ENCODE results near the gene UBE2O.

Gene UBE2O

DNA sequence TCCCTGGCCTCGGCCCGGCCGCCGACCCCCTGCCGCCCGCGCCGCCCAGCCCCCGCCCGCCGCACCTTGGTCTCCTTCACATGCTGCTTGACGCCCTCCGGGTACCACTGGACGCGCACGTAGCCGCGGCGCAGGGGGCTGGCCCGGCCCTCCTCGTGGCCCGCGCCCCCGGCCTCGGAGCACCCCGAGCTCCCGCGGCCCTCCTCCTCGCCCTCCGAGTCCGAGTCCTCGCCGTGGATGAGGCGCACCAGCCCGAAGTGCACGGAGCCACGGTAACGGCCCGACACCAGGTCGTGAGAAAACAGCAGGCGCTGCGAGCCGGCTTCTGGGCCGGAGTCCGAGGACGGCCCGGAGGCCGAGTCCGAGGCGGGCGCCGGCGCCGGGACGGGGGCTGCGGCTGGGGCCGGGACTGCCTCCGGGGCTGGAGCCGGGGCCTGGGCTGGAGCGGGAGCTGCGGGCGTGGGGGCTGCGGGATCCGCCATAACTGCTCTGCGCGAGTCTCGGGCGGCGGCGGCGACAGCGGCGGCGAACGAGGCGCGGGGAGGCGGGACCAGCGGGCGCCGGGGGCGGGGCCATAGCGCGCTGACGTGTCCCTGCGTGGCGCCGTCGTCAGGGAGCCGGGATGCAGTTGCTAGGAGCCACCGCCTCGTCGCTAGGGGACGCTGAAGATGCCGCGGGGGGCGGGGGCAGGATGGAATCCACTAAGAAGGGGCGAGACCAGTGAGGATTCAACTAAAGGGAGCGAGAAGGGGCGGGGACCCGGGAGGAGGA, at the start of gene UBE2O:
TSS of gene UBE2O (minus strand) at position 493 of the 771 bp plus-strand sequence. CDS start at position 482, 11 bp downstream.
- DNase-seq (ENCODE audit: low read depth): peak; percentile 84
- peak; percentile 13 for TF ChIP-seq CTCF (IDR thresholded peaks at IDR 0.05; ENCODE audit: low read length, missing control alignments)
- peak within 1 kb of the TSS; percentile 71 for H3K4me3 ChIP-seq (replicated peaks; ENCODE audit: low read depth, low read length)

DNA sequence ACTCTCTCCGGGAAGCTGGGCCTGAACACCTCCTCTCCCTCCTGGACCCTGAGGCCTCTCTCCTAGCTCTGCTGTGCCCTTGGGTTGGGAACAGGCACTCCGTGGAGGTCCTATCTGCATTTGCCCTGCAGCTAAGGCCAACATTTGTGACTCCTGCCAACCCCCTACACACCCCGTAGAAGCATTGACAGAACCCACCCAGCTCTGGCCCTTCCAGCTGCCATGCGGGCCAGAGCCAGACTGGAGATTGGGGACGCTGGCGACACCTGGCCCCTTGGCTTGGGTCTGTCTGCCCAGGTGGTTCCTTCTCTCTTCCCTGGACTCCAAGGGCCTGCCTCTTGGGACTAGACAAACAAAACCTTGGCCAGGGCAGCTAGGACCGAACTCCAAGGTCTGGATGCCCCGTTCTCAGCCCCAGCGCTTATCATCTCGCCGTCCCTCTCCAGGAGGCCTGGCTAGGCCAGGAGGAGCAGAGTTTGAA, 48.9 kb upstream of the UBE2O start:
- no peak for TF ChIP-seq CTCF (IDR thresholded peaks at IDR 0.05; ENCODE audit: low read length, missing control alignments)
- H3K4me3 ChIP-seq (replicated peaks; ENCODE audit: low read depth, low read length): peak overlapping the region; percentile 73
- no peak for DNase-seq (ENCODE audit: low read depth)

GRCh38 chr17:76501018-76501826, 48.3 kb upstream of the UBE2O start, which contains the start of gene RHBDF2:
RHBDF2 (minus strand) TSS chr17:76501423; CDS start chr17:76481524, 19,899 bp downstream.
- DNase-seq (ENCODE audit: low read depth): peak; percentile 73
- no peak for TF ChIP-seq CTCF (IDR thresholded peaks at IDR 0.05; ENCODE audit: low read length, missing control alignments)
- H3K4me3 ChIP-seq (replicated peaks; ENCODE audit: low read depth, low read length): peak within 1 kb of the TSS; percentile 73

DNA sequence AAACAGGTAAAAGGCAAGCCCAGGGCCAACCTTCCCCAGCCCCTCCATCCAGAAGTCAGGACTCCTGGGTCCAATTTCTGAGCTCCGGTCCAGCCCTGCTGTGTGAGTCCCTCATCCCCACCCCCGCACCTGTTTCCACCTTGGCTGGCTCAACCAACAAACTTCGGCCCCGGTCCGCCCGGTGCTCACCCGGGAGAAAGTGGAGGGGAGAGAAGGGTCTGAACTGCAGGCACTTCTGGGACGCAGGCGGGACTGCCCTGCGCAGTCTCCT, 47.7 kb upstream of the UBE2O start:
- H3K4me3 ChIP-seq (replicated peaks; ENCODE audit: low read depth, low read length): peak overlapping the region; percentile 73
- TF ChIP-seq CTCF (IDR thresholded peaks at IDR 0.05; ENCODE audit: low read length, missing control alignments): no peak
- DNase-seq (ENCODE audit: low read depth): no peak

DNA sequence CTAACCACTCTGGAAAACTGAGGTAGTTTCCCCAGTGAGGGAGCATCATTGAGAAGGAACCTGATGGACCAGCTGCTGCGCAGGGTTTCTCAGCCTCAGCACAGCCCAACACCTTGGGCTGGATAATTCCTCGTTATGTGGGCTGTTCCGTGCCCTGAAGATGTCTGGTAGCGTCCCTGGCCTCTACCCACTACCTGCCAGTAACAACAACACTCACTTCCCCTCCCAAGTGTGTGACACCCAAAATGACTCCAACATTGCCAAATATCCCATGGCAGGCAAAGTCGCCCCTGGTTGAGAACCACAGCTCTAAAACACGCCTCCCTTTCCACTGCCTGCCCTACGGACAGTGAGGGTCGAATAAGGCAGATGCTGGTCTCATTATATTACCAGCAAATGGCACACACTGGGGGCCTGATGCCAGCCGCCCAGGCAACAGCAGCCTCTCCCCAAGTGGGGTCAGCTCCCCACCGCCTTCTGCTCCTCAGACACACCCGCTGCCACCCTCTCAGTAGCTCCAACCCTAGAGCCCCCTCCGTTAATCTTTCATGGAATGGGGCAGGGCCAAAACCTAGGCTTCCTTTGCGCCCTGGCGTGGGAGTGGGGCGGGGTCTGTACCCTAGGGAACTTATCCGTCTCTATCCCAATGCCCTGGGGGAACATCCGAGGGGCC, 47.3 kb upstream of the UBE2O start:
- peak overlapping the region; percentile 73 for H3K4me3 ChIP-seq (replicated peaks; ENCODE audit: low read depth, low read length)
- no peak for TF ChIP-seq CTCF (IDR thresholded peaks at IDR 0.05; ENCODE audit: low read length, missing control alignments)
- DNase-seq (ENCODE audit: low read depth): no peak

- no peak for DNase-seq (ENCODE audit: low read depth)
- peak overlapping the region; percentile 14 for H3K4me3 ChIP-seq (replicated peaks; ENCODE audit: low read depth, low read length)
- no peak for TF ChIP-seq CTCF (IDR thresholded peaks at IDR 0.05; ENCODE audit: low read length, missing control alignments)
Observed at GRCh38 chr17:76499267-76499667, 46.3 kb upstream of the UBE2O start.

Data from fibroblast of pulmonary artery (primary cell).